DND-41 (cell line): ENCODE results near the gene KHSRP.
A peak's percentile ranks its signal among the peaks of the same experiment; 100 is the strongest.

Source experiments
- ATAC-seq: fragments of 200-7000 bp; cut with Tn5 transposase; 3 replicates; pipeline ENCODE4 v1.9.1; 2021; ENCODE audit warnings: low read depth; ENCODE audit not compliant: insufficient read depth
- DNase-seq: peaks from one replicate; pipeline ENCODE4 v3.0.0-alpha.2; 2020
- H2AFZ ChIP-seq: 2 replicates; pipeline ENCODE4 v1.6.0; 2012; ENCODE audit warnings: low read depth, low read length
- H3K27ac ChIP-seq: 2 replicates; pipeline ENCODE4 v1.5.1; 2012; ENCODE audit warnings: low read length, inconsistent platforms
- H3K27me3 ChIP-seq: fragments of 200-600 bp; sonication (generic); 2 replicates; pipeline ENCODE4 v1.6.0; 2012; ENCODE audit warnings: low read length, mild to moderate bottlenecking, inconsistent platforms; ENCODE audit not compliant: insufficient read depth, poor library complexity
- H3K36me3 ChIP-seq: 2 replicates; pipeline ENCODE4 v1.5.1; 2012; ENCODE audit warnings: low read length, inconsistent platforms; ENCODE audit not compliant: insufficient read depth
- H3K4me1 ChIP-seq: 2 replicates; pipeline ENCODE4 v1.5.1; 2012; ENCODE audit warnings: mild to moderate bottlenecking, low read length; ENCODE audit not compliant: insufficient read depth
- H3K4me2 ChIP-seq: 2 replicates; pipeline ENCODE4 v1.6.0; 2012; ENCODE audit warnings: mild to moderate bottlenecking, moderate library complexity, low read length, inconsistent platforms; ENCODE audit not compliant: insufficient read depth
- H3K4me3 ChIP-seq, 2 experiments: fragments of 200-600 bp in 1 of 2; shearing (Covaris generic) in 1 of 2; 2 replicates each; pipeline ENCODE4 v1.5.1; 2012 to 2016; ENCODE audit warnings: inconsistent platforms in 2 of 2, low read length in 2 of 2, mild to moderate bottlenecking in 2 of 2, low read depth in 1 of 2, moderate library complexity in 1 of 2
- H3K79me2 ChIP-seq: 2 replicates; pipeline ENCODE4 v1.6.0; 2012; ENCODE audit warnings: low read length, inconsistent platforms; ENCODE audit not compliant: insufficient read depth
- H3K9ac ChIP-seq: 2 replicates; pipeline ENCODE4 v1.6.0; 2012; ENCODE audit warnings: low read depth, mild to moderate bottlenecking, inconsistent platforms, low read length, moderate library complexity
- H3K9me3 ChIP-seq: 2 replicates; pipeline ENCODE4 v1.5.1; 2012; ENCODE audit warnings: low read length, moderate library complexity, mild to moderate bottlenecking, inconsistent platforms; ENCODE audit not compliant: insufficient read depth, severe bottlenecking
- H4K20me1 ChIP-seq: 2 replicates; pipeline ENCODE4 v1.6.0; 2012; ENCODE audit warnings: low read length; ENCODE audit not compliant: insufficient read depth
- EZH2 ChIP-seq: IDR thresholded peaks from 3 replicates; pipeline ENCODE4 v1.6.1; 2012; ENCODE audit warnings: borderline replicate concordance, low read depth, mild to moderate bottlenecking, moderate library complexity, low read length, inconsistent platforms; ENCODE audit not compliant: severe bottlenecking
- TF ChIP-seq, protein P1 (sequence below): IDR thresholded peaks from 2 replicates; pipeline ENCODE4 v1.5.1; 2012; ENCODE audit warnings: borderline replicate concordance, low read length, moderate library complexity, mild to moderate bottlenecking; ENCODE audit not compliant: poor library complexity, severe bottlenecking; ENCODE audit errors: extremely low read depth

KHSRP gene

DNA sequence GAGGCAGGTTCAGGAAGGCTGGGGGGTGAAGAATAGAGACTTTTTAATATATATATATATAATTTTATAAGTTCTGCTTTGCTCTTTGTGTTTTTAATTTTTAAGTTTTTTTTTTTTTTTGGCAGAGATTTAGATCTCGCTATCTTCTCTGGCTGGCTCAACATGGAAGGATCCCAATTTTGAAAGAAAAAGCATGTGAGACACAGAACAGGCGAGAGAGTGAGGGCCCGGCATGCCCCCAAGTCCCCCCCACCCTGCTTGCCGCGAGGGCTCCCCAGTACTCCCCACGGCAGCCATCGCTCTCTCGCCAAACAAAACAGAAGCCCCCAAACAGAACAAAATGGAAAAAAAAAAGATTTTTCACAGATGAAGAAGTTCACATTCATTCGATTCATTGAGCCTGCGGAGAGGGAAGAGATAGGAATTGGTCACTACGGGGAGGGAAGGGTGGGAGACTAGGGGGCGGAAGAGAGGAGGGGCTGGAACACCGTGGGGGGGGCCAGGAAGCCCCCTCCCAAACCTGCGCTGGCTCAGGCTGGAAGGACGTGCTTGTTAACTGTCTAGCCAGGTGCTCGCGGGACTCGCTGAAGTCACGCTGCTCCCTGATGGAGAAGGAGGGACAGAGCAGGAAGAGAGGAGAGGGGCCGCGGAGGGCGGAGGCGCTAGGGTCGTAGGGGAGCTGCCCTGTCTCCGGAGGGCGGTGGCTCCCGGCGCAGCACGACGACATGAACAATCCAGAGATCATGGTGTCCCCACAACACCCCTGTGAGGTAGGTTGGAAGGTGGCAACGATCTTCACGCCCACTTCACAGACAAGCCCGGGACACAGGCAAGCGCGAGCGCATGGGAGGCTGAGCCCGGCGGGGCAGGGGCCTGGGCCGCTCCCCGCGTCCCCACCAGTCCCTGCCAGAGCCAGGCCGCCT is 10.6 kb downstream of the KHSRP start:
- peaks cover 15% of the 10 kb centered on the region for H3K79me2 ChIP-seq
- no peak overlapping the region for H3K27ac ChIP-seq
- H4K20me1 ChIP-seq, result peaks cover 61% of the 10 kb centered on the region
- no peak overlapping the region for H3K4me3 ChIP-seq
- ATAC-seq (no peak), DNase-seq (no peak)
- no peak overlapping the region for H3K4me2 ChIP-seq
- no peak overlapping the region for H2AFZ ChIP-seq
- no peaks in the 10 kb centered on the region for H3K4me1 ChIP-seq
- H3K36me3 ChIP-seq, result peaks cover 56% of the 10 kb centered on the region
- no peaks in the 10 kb centered on the region for H3K27me3 ChIP-seq
- TF ChIP-seq EZH2, result no peak
- H3K9me3 ChIP-seq, result no peaks in the 10 kb centered on the region
- H3K9ac ChIP-seq, result no peak overlapping the region

DNA sequence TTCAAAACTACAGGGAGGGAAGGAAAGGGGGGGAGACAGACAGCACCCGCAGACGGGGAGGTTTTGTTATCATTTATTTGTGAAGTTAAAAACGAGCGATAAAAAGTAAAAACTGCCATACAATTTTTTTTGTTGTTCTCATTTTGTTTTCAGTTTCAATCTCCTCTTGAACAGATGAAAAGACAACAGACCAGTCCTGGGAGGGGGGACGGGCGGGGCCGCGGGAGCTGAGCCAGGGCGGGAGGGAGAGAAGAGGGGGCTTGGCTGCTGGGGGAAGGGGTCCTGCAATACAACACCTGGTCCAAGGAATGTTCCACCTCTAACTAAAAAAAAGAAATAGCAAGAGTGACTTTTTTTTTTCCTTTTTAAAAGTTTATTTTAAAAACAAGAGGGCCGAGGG is 11.3 kb downstream of the KHSRP start:
- ATAC-seq (no peak), DNase-seq (no peak)
- H3K4me1 ChIP-seq, result no peaks in the 10 kb centered on the region
- H3K36me3 ChIP-seq, result peaks cover 49% of the 10 kb centered on the region
- no peaks in the 10 kb centered on the region for H3K9me3 ChIP-seq
- H3K79me2 ChIP-seq, result peaks cover 8% of the 10 kb centered on the region
- no peak overlapping the region for H3K9ac ChIP-seq
- H3K27ac ChIP-seq, result no peak overlapping the region
- peaks cover 54% of the 10 kb centered on the region for H4K20me1 ChIP-seq
- no peaks in the 10 kb centered on the region for H3K27me3 ChIP-seq
- H3K4me2 ChIP-seq, result no peak overlapping the region
- no peak overlapping the region for H3K4me3 ChIP-seq
- H2AFZ ChIP-seq, result no peak overlapping the region
- TF ChIP-seq EZH2, result no peak
- TF ChIP-seq, protein P1, sequence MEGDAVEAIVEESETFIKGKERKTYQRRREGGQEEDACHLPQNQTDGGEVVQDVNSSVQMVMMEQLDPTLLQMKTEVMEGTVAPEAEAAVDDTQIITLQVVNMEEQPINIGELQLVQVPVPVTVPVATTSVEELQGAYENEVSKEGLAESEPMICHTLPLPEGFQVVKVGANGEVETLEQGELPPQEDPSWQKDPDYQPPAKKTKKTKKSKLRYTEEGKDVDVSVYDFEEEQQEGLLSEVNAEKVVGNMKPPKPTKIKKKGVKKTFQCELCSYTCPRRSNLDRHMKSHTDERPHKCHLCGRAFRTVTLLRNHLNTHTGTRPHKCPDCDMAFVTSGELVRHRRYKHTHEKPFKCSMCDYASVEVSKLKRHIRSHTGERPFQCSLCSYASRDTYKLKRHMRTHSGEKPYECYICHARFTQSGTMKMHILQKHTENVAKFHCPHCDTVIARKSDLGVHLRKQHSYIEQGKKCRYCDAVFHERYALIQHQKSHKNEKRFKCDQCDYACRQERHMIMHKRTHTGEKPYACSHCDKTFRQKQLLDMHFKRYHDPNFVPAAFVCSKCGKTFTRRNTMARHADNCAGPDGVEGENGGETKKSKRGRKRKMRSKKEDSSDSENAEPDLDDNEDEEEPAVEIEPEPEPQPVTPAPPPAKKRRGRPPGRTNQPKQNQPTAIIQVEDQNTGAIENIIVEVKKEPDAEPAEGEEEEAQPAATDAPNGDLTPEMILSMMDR, result no peak

DNA sequence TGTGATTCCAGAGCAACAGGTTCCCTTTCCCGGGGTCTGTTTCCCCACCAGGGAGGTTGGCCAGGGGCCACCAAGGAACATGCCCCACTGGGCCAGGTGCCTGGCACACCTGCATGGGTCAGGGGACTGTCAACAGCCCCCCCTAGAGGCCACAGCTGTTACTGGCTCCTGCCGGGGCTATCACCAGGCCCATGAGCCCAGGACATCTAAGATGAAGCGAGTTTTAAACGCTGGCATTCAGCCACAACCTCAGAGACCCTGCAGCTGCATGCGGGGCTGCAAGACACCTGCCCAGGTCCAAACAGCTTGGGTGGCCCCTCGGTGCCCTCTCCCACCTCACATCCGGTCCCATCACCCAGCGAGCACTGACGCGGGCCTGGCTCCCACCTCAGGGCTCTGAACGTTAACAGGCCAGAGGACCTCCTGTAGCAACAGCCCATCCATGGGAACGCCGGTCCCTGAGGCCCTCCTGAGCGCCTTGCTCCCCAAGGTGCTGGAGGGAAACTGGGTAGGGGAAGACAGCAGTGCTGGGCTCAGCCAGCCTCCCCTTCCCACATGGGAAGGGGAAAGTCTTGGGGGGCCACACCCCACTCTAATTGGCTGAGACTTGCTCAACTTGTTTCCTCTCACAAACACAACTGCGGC is 12.0 kb downstream of the KHSRP start:
- Histone ChIP-seq H3K4me2 (no peak overlapping the region), H3K9ac (no peak overlapping the region), H3K79me2 (peaks cover 4% of the 10 kb centered on the region; the same call in 1 of the 2 replicates), H4K20me1 (peaks cover 47% of the 10 kb centered on the region), H2AFZ (no peak overlapping the region), H3K4me3 (no peak overlapping the region), H3K36me3 (peaks cover 42% of the 10 kb centered on the region), H3K27ac (no peak overlapping the region), H3K27me3 (no peaks in the 10 kb centered on the region), H3K4me1 (no peaks in the 10 kb centered on the region), H3K9me3 (no peaks in the 10 kb centered on the region)
- TF ChIP-seq EZH2, result no peak
- TF ChIP-seq, protein P1, result peak; percentile 75
- ATAC-seq (peak; percentile 61), DNase-seq (peak; percentile 55)

DNA sequence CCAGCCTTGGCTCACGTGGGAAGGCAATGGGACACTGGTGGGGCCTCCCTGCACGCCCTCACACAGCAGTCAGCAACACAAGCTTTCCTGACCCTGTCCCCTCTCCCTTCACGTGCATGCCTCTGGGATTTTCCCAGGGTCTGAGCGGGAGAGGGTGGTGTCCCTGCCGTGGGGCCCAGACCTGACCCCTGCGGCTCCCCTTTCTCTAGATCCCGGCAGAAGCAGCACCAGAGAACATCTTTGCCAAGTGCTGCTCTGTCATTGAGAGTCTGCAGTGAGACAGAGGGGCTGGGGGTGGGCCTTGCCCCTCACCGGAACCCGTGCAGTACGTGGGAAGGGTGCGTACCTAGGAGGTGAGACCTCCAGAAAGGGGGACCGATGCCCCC is 12.6 kb downstream of the KHSRP start:
- no peaks in the 10 kb centered on the region for H3K79me2 ChIP-seq
- DNase-seq (no peak), ATAC-seq (peak; percentile 46)
- TF ChIP-seq EZH2, result no peak
- TF ChIP-seq, protein P1, result no peak
- no peak overlapping the region for H2AFZ ChIP-seq
- H3K9ac ChIP-seq, result no peak overlapping the region
- H3K36me3 ChIP-seq, result peaks cover 37% of the 10 kb centered on the region
- H3K4me3 ChIP-seq, result no peak overlapping the region
- H4K20me1 ChIP-seq, result peaks cover 42% of the 10 kb centered on the region
- H3K4me2 ChIP-seq, result no peak overlapping the region
- H3K27me3 ChIP-seq, result no peaks in the 10 kb centered on the region
- no peaks in the 10 kb centered on the region for H3K9me3 ChIP-seq
- no peak overlapping the region for H3K27ac ChIP-seq
- H3K4me1 ChIP-seq, result no peaks in the 10 kb centered on the region
